ENCODE data around the gene PHOSPHO2.

DNA sequence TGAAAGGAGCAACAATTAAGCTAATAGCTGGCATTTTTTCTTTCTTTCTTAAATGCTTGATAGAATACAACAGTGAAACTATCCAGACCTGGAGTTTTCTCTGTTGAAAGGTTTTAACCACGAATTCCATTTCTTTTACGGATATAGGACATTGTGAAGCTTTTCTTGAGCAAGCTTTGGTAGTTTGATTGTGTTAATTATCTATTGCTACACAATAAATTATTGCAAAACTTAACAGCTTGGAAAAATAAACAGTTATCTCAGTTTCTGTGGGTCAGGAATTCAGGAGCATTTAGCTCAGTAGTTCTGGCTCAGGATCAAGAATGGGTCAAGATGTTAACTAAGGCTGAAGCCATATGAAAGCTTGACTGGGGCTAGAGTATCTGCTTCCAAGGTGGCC, 11.7 kb downstream of the PHOSPHO2 start:
- TF ChIP-seq, protein P1, sequence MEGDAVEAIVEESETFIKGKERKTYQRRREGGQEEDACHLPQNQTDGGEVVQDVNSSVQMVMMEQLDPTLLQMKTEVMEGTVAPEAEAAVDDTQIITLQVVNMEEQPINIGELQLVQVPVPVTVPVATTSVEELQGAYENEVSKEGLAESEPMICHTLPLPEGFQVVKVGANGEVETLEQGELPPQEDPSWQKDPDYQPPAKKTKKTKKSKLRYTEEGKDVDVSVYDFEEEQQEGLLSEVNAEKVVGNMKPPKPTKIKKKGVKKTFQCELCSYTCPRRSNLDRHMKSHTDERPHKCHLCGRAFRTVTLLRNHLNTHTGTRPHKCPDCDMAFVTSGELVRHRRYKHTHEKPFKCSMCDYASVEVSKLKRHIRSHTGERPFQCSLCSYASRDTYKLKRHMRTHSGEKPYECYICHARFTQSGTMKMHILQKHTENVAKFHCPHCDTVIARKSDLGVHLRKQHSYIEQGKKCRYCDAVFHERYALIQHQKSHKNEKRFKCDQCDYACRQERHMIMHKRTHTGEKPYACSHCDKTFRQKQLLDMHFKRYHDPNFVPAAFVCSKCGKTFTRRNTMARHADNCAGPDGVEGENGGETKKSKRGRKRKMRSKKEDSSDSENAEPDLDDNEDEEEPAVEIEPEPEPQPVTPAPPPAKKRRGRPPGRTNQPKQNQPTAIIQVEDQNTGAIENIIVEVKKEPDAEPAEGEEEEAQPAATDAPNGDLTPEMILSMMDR (IDR thresholded peaks at IDR 0.05) = no peak
- no peak for TF ChIP-seq POLR2A (IDR thresholded peaks at IDR 0.05)

All from esophagus squamous epithelium (tissue), 4 donors.